HG03457 (cell line): ENCODE results near the gene B4GALNT4.
A peak's percentile ranks its signal among the peaks of the same experiment; 100 is the strongest.
"Not testable (repeated sequence)": the region's sequence is repeated elsewhere in the genome, so short reads cannot be mapped to it uniquely, and the experiment has no call there.

Experiments used
- ATAC-seq: cut with Tn5 transposase; IDR thresholded peaks from one replicate; pipeline ENCODE4 v1.9.1; 2021; ENCODE audit warnings: moderate number of reproducible peaks; ENCODE audit not compliant: unreplicated experiment

Gene B4GALNT4

GRCh38 chr11:369336-370018 is at the start of gene B4GALNT4:
TSS of gene B4GALNT4 (plus strand) at chr11:369499. CDS start at chr11:369804, 305 bp downstream.
- ATAC-seq: no peak

DNA sequence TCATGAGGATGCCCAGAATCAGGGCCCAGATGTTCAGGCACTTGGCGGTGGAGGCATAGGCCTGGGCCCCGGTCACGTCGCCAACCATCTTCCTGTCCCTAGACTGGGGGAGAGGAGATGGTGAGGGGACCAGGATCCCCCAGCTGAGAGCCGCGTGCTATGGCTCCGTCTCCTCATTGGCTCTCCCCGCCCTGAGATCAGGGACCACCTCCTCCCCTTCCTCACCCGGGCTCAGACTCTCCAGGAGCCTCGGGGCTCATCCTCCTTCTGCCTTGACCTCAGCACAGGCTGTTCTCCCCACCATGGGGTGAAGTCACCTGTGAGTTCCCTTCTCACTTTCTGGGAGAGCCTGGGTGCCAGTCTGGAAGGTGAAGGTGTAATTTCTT is 49.4 kb upstream of the B4GALNT4 start:
- ATAC-seq: not testable (repeated sequence)

DNA sequence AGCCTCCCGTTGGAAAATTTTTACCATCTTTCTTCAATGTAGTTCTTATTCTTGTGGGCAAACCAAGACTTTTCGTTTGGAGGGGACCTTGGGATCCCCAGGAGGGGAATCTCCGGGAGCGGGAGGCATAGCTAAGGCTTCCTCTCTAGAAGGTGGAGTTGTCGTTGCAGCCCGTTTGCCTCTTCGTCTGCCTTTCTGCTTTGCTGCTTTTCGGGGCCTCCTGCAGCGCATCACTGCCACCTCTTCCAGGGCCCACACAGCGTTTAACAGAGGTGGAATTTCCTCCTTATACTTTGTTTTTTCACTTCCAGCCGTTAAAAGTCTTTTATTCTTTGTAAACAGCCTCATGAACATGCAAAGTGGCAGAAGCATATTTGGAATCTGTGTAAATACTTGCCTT is 45.1 kb upstream of the B4GALNT4 start:
- ATAC-seq: no peak

GRCh38 chr11:324593-325517 is 44.4 kb upstream of the B4GALNT4 start:
- not testable (repeated sequence) for ATAC-seq

DNA sequence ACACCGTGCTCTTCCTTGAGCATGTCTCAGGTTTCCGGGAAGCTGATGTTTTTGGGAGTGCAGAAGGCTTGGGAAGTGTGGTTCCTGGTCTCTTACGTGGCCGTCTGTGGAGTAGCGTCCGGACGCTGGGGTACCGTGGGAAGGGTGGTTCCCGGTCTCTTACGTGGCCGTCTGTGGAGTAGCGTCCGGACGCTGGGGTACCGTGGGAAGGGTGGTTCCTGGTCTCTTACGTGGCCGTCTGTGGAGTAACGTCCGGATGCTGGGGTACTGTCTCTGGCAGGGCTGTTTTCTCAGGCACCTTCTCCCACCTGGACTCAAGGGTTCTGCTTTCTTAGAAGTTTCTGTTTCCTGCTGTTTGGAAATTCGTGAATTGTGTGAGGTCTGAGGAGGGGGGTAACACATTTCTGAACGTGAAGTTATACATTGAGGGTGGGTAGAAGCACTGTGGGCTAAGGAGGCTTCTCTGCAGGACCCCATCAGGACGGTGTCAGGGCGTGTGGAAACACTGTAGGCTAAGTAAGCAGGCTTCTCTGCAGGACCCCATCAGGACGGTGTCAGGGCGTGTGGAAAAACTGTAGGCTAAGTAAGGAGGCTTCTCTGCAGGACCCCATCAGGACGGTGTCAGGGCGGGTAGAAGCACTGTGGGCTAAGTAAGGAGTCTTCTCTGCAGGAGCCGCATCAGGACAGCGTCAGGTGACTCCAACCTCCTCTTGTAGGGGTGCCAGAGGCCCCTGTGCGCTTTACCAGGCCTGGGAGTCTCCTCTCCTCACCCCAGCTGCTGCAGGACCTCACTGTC is 43.3 kb upstream of the B4GALNT4 start:
- no peak for ATAC-seq

- no peak for ATAC-seq
Observed at GRCh38 chr11:326592-326841, 42.8 kb upstream of the B4GALNT4 start.

DNA sequence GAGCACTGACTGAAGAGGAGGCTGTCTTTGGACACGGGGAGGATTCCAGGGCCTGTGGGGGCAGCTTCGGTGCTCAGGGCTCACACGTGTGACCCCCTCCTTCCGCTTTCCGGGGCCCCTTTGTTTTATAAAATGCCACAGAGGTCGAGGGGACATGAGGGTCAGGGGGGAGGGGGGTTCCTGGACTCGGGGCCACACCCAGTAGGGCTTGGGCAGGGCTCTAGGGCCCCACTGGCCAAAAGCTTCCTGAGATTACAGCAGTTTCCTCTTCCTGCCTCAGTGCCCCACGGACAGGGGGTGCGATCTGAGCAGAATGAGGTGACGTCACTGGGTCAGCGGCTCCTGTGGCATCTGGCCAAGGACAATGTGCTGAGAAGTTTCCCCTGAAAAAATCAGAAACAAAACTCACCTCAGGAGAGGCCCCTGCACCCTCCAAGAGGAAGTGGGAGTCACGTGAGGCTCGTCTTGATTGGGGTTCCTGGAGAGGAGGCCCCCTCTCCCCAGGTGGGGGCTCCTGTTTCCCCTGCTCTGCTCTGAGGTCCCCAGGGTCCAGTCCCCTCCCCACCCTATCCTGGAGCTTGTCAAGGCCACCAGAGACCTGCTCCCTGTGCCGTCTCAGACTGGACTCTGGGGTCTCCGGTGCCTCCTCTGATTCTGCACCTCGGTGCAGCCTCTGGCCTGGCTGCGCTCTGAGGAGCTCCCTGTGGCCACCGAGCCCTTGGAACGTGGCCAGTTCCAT is 42.3 kb upstream of the B4GALNT4 start:
- peak; percentile 43 for ATAC-seq

DNA sequence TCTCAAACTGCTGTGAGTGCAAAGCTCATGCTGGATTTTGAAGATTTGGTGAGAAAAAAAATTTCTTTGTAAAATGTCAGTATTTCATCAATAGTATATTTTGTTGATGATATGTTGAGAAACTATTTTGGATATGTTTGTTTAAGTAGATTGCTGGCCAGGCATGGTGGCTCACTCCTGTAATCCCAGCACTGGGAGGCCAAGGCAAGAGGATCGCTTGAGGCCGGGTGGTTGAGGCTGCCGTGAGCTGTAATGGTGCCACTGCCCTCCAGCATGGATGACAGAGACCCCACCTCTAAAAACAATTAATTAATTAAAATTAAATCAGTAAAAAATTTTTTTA is 41.7 kb upstream of the B4GALNT4 start:
- ATAC-seq: no peak

DNA sequence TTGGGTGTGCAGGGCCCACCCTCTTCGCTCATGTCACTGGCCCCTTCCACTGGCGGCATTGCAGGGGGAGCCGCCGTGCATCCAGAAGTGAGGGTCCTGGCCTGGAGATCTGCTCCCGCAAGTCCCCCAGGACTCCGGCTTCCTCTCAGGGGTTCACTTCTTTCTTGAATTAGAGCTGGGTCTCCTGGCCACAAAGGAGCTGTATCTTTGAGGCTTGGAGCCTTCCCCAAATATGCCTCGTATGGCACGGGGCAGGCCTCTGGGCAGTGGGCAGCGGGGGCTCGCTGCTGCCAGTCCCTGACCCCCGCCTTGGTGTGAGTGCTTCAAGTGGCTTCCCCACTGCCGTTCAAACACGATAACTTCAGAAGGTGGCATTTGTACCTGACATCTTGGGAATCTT is 41.3 kb upstream of the B4GALNT4 start:
- ATAC-seq: no peak

DNA sequence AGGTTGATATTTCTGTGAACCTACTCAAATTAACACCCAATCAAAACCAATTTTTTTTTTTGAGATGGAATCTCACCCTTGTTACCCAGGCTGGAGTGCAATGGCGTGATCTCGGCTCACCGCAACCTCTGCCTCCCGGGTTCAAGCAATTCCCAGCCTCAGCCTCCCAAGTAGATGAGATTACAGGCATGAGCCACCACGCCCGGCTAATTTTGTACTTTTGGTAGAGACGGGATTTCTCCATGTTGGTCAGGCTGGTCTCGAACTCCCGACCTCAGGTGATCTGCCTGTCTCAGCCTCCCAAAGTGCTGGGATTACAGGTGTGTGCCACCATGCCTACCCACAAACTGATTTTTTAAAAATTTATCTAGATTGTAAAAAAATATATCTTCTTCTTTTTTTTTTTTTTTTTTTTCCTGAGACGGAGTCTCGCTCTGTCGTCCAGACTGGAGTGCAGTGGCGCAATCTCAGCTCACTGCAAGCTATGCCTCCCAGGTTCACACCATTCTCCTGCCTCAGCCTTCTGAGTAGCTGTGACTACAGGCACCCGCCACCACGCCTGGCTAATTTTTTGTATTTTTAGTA is 40.7 kb upstream of the B4GALNT4 start:
- not testable (repeated sequence) for ATAC-seq

DNA sequence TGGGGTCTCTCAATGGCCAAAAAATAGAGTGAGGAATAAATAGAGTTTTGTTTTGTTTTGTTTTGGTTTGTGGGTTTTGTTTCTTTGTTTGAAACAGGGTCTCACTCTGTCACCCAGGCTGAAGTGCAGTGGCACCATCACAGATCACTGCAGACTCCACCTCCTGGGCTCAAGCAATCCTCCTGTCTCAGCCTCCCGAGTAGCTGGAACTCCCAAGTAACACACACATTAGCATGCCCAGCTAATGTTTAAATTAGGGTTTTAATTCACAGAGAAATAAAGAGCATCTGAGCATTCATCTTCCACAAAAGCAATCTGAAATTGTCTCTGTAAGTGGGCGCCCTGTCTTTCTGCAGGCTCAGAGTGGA is 39.4 kb upstream of the B4GALNT4 start:
- no peak for ATAC-seq

GRCh38 chr11:330307-330693 is 39.0 kb upstream of the B4GALNT4 start:
- no peak for ATAC-seq

DNA sequence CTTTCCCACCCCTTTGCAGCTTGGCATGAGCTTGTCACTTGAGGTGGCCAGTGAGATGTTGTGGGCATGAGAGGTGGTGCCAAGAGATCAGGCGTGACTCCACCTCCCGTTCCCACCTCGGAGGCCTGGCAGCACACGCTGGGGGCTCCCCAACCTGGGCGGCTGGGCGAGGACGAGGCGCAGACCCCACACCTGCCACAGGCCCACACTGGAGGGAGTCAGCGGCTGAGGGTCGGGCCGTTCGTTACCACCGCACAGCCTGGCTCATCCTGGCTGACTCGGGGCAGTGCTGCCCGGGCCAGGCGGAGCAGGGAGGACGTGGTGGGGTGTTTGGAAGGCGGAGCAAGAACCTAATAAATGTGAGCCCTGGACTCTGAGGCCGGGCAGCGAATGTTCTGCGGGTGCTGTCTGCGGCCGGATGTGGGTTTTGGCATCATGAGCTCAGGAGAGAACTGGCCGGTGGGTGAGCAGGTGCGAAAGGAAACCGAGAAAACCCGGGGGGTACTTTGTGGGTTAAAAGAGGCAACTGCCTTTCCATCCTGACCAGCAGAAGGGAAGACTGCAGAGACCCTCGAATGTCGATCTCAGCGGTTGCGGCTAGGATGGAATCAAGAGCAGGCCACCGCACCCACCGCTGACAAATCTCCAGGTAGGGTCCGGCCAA is 38.5 kb upstream of the B4GALNT4 start:
- no peak for ATAC-seq

DNA sequence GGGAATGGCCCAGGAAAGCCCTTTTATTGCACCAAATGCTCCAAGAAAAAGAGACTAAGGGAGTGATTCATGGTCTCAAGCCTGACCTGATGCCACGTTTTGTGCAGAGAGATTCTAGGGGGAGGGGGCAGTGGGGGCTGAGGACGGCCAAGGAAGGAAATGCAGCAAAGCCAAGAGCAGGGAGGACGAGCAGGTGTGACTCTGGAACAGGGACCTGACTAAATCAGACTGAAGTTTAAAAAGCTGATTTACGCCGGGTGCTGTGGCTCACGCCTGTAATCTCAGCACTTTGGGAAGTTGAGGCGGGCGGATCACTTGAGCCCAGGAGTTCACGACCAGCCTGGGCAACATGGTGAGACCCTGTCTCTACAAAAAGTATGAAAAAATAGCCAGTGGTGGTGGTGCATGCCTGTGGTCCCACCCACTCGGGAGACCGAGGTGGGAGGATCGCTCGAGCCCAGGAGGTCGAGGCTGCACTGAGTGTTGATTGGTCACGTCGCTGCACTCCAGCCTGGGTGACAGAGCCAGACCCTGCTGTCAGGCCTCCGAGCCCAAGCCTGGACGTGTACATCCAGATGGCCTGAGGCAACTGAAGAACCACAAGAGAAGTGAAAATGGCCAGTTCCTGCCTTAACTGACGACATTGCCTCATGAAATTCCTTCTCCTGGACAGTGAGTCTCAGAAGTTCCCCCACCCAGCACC is 37.8 kb upstream of the B4GALNT4 start:
- ATAC-seq: no peak

- no peak for ATAC-seq
Observed at GRCh38 chr11:332651-333480, 36.4 kb upstream of the B4GALNT4 start.

DNA sequence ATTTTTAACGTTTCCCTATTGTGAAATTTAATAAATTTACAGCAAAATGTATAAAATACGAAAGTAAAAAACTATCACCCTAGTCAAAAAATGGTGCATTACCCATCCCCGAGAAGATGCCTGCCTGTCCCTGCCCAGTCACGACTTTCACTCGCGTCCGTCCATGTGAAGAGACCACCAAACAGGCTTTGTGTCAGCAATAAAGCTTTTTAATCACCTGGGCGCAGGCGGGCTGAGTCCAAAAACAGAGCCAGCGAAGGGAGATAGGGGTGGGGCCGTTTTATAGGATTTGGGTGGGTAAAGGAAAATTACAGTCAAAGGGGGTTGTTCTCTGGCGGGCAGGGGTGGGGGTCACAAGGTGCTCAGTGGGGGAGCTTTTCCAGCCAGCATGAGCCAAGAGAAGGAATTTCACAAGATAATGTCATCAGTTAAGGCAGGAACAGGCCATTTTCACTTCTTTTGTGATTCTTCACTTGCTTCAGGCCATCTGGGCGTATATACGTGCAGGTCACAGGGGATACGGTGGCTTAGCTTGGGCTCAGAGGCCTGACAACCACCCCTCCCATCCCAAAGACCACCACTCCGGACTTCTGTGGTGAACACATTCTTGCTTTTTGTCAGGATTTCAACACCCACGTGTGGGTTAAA is 35.6 kb upstream of the B4GALNT4 start:
- ATAC-seq: not testable (repeated sequence)

DNA sequence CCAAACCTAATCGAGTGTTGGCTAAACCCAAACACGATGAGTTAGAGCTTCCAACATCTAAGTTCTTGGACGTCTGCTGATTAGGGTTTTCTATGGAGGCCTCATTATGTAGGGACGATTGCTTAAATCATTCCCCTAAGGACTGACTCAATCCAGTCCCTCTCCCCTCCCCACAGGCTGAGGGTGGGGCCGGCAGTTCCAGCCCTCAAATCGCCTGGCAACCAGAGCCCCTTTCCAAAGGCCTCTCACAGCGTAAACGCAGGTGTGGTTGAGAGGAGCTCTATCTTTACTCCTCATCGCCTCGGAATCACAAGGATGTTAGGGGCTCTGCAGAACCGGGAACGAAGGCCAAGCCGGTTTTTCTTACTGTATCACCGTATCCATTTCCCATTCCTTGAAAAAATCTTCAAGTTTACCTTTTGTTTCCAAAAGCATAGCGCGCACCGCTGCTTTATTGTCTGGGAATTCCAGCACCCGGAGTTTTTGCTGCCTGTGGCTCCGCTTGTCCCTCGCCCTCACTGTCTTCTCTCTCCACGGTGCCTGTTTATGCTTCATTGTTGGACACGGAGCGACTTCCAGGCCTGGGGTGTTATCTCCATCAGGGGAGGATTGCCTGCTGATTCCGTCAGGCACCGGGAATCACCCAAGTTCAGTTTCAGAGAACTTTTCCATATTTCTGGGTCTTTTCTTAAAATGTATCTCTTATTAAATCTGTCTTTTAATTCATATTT is 34.9 kb upstream of the B4GALNT4 start:
- no peak for ATAC-seq
